GM19351 (cell line): Measurements from ENCODE around the gene SMYD4.

ENCODE experiments used
- ATAC-seq: cut with Tn5 transposase; IDR thresholded peaks from one replicate; pipeline ENCODE4 v1.9.1; 2021; ENCODE audit warnings: mild to moderate bottlenecking, moderate library complexity; ENCODE audit not compliant: unreplicated experiment

The SMYD4 gene

GRCh38 chr17:1732241-1732832, 97.4 kb downstream of the SMYD4 start:
- ATAC-seq, result no peak

- ATAC-seq, result no peak
Observed at GRCh38 chr17:1731194-1731506, 98.6 kb downstream of the SMYD4 start.

GRCh38 chr17:1730326-1731193, 99.1 kb downstream of the SMYD4 start:
- ATAC-seq, result no peak

GRCh38 chr17:1729966-1730325, 99.8 kb downstream of the SMYD4 start:
- ATAC-seq, result no peak
